Gastrocnemius medialis (tissue), 4 donors: ENCODE results near the gene TRAF1.

Experiments used
- POLR2A ChIP-seq, 2 donors: fragments of 450-650 bp; IDR thresholded peaks; one replicate each; pipeline ENCODE4 v1.6.1; 2017; ENCODE audit warnings: antibody characterized with exemption in 2 of 2, mild to moderate bottlenecking in 2 of 2, moderate library complexity in 2 of 2
- TF ChIP-seq, protein P1 (sequence below), 5 experiments: fragments of 450-650 bp in 3 of 5; fragments of 200-600 bp in 2 of 5; sonication (generic) in 2 of 5; IDR thresholded peaks in 4 of 5; conservative IDR thresholded peaks in 1 of 5; 1 replicate in 4 of 5; 2 replicates in 1 of 5; pipeline ENCODE4 v1.5.1; 2016 to 2019; ENCODE audit warnings: antibody characterized with exemption in 5 of 5, mild to moderate bottlenecking in 3 of 5, moderate library complexity in 3 of 5

DNA sequence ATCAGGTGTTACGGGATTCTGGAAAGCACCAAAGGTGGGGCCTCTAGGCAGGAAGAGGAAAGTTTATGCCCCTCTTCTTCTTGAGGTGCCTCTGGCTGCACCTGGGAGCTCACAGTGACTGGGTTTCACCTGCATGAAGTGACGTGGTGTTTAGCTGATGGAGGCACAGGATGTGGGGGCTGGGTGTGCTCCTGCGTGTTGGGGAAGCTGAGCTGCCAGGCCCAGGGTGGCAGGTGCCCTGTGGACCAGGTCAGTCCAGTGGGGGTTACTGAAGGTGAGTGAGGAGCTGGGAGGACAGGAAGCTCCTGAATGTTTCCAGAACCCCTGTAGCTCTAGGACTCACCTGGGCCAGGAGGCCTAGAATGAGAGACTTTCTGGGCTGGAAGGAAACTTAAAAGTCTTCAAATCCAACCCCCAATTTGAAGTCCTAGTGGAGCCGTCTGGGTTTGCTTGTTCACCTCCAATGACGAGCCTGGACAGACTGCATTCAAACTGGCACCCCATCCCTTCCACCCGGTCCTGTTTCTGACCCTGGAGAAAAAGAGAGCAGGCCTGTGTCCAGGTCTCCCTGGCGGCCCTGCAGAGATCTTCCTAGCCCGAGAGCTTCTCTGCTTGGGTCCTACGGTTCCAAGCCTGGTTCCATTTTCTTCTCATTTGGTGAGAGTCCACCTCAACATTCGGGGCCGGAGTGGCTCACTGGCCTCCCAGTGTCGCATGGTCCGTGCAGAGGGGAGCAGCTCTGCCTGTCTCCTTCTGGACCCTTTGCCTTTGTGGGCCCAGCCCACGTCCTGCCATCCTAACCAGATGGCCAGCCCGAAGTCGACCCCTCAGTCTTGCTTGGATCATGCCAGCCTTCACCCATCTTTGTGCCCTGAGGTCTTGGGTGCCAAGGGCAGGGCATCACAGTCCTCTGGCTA lies 22.3 kb downstream of the TRAF1 start:
- TF ChIP-seq, protein P1, sequence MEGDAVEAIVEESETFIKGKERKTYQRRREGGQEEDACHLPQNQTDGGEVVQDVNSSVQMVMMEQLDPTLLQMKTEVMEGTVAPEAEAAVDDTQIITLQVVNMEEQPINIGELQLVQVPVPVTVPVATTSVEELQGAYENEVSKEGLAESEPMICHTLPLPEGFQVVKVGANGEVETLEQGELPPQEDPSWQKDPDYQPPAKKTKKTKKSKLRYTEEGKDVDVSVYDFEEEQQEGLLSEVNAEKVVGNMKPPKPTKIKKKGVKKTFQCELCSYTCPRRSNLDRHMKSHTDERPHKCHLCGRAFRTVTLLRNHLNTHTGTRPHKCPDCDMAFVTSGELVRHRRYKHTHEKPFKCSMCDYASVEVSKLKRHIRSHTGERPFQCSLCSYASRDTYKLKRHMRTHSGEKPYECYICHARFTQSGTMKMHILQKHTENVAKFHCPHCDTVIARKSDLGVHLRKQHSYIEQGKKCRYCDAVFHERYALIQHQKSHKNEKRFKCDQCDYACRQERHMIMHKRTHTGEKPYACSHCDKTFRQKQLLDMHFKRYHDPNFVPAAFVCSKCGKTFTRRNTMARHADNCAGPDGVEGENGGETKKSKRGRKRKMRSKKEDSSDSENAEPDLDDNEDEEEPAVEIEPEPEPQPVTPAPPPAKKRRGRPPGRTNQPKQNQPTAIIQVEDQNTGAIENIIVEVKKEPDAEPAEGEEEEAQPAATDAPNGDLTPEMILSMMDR (IDR thresholded peaks at IDR 0.05 in 4 of 5, conservative IDR thresholded peaks at IDR 0.05 in 1 of 5) = no peak
- TF ChIP-seq POLR2A (IDR thresholded peaks at IDR 0.05) = no peak
